ENCODE results near the gene RBM22. TPM values are rescaled to one million over a fixed set of nuclear protein-coding genes. Genes with fewer than 3 reads are reported as not detected.

The RBM22 gene
- total RNA-seq, 1 experiment from 2014 or later: 31.6 TPM

- no peaks in the 10 kb centered on the region for H3F3A ChIP-seq (ENCODE audit: low read length, unreplicated experiment)
- no peaks in the 10 kb centered on the region for H3K9me3 ChIP-seq (ENCODE audit: low read length)
- no peak overlapping the region for H2AFZ ChIP-seq (ENCODE audit: low read length)
- H3K27me3 ChIP-seq (ENCODE audit: low read length): no peaks in the 10 kb centered on the region
- intact Hi-C loops (cut with micrococcal nuclease): loop anchor here (10.0 kb wide), 1 partner anchor 194 kb away; the partner anchor contains the start of gene IRGM
- TF ChIP-seq EZH2phosphoT487 (IDR thresholded peaks at IDR 0.05; ENCODE audit: borderline replicate concordance, low read length) (no peak), EZH2 (IDR thresholded peaks at IDR 0.05; ENCODE audit: low read length, unreplicated experiment) (no peak), CTCF (conservative IDR thresholded peaks at IDR 0.05; ENCODE audit: low read depth, low read length) (no peak)
- H3K4me1 ChIP-seq (ENCODE audit: insufficient read depth, low read length): peaks cover 7% of the 10 kb centered on the region; the same call in 1 of the 2 replicates
- H3K9me2 ChIP-seq (replicated peaks; ENCODE audit: low read length): no peaks in the 10 kb centered on the region
- no peak overlapping the region for H3K9ac ChIP-seq (ENCODE audit: low read length)
- no peak overlapping the region for H3K27ac ChIP-seq (ENCODE audit: low read length)
- ATAC-seq: no peak
- no peak overlapping the region for H3K4me2 ChIP-seq (ENCODE audit: low read length)
- CTCF ChIA-PET: no interaction called here
- peaks cover 9% of the 10 kb centered on the region; the same call in 1 of the 2 replicates for H3K36me3 ChIP-seq (ENCODE audit: low read depth, low read length)
- BruUV-seq (replicated peaks): no TSS peak
- peaks cover 7% of the 10 kb centered on the region for H3K79me2 ChIP-seq (ENCODE audit: low read length)
- POLR2A ChIA-PET (ENCODE audit: unreplicated experiment): no interaction called here
- DNase-seq: no peak
- no peak overlapping the region for H3K4me3 ChIP-seq (ENCODE audit: low read length)
- no peaks in the 10 kb centered on the region for H4K20me1 ChIP-seq (ENCODE audit: low read length)
Observed at GRCh38 chr5:150650021-150651006, 50.5 kb downstream of the RBM22 start.

- Histone ChIP-seq H3K36me3 (ENCODE audit: low read depth, low read length) (peaks cover 9% of the 10 kb centered on the region; the same call in 1 of the 2 replicates), H3K9me2 (replicated peaks; ENCODE audit: low read length) (no peaks in the 10 kb centered on the region), H3K9me3 (ENCODE audit: low read length) (no peaks in the 10 kb centered on the region), H2AFZ (ENCODE audit: low read length) (no peak overlapping the region), H3K9ac (ENCODE audit: low read length) (no peak overlapping the region), H3K79me2 (ENCODE audit: low read length) (peaks cover 16% of the 10 kb centered on the region), H3K27ac (ENCODE audit: low read length) (no peak overlapping the region), H3K4me3 (ENCODE audit: low read length) (no peak overlapping the region), H3K4me2 (ENCODE audit: low read length) (no peak overlapping the region), H3F3A (ENCODE audit: low read length, unreplicated experiment) (no peaks in the 10 kb centered on the region), H3K27me3 (ENCODE audit: low read length) (no peaks in the 10 kb centered on the region), H3K4me1 (ENCODE audit: insufficient read depth, low read length) (peaks cover 16% of the 10 kb centered on the region), H4K20me1 (ENCODE audit: low read length) (no peaks in the 10 kb centered on the region)
- ChIA-PET POLR2A (ENCODE audit: unreplicated experiment) (no interaction called here), CTCF (no interaction called here)
- TF ChIP-seq CTCF (conservative IDR thresholded peaks at IDR 0.05; ENCODE audit: low read depth, low read length) (no peak), EZH2 (IDR thresholded peaks at IDR 0.05; ENCODE audit: low read length, unreplicated experiment) (no peak), EZH2phosphoT487 (IDR thresholded peaks at IDR 0.05; ENCODE audit: borderline replicate concordance, low read length) (no peak)
- BruUV-seq (replicated peaks): no TSS peak
- ATAC-seq: no peak
- no peak for DNase-seq
- intact Hi-C loops (cut with micrococcal nuclease): loop anchor here (10.0 kb wide), 1 partner anchor 195 kb away; the partner anchor contains the start of gene IRGM
Observed at GRCh38 chr5:150649108-150650020, 51.5 kb downstream of the RBM22 start.

Data from PC-3 (cell line).